ENCODE results near the gene VTN.

- TF ChIP-seq CTCF (IDR thresholded peaks at IDR 0.05) = no peak
- TF ChIP-seq POLR2A (IDR thresholded peaks at IDR 0.05) = no peak
- TF ChIP-seq POLR2AphosphoS5 (IDR thresholded peaks at IDR 0.05) = no peak
- no peak for TF ChIP-seq EP300 (IDR thresholded peaks at IDR 0.05)
Measured at GRCh38 chr17:28333083-28333746, 36.9 kb downstream of the VTN start.
